ENCODE measurements around the gene TALDO1.

Gene TALDO1

GRCh38 chr11:813456-814096, 66.3 kb downstream of the TALDO1 start:
- Histone ChIP-seq H3K9me3 (ENCODE audit: control insufficient read depth, low read length) (no peaks in the 10 kb centered on the region), H3K79me2 (peaks cover 3% of the 10 kb centered on the region), H3K4me2 (ENCODE audit: low read length) (no peak overlapping the region), H3K36me3 (ENCODE audit: control insufficient read depth, insufficient read depth, low read length) (no peaks in the 10 kb centered on the region), H2AFZ (no peak overlapping the region), H3K27me3 (ENCODE audit: control insufficient read depth, insufficient read depth, low read length) (no peaks in the 10 kb centered on the region), H3K9ac (no peak overlapping the region), H3K4me1 (peaks cover 4% of the 10 kb centered on the region), H3K4me3 (ENCODE audit: low read depth, low read length) (no peak overlapping the region), H3K27ac (no peak overlapping the region)
- no peak for TF ChIP-seq CTCF (IDR thresholded peaks at IDR 0.05)
